GM23338 (cell line): ENCODE results near the gene PBXIP1.

Experiments
- CREB1 ChIP-seq: fragments of 250-450 bp; sonication (Bioruptor Pico); IDR thresholded peaks from 2 replicates; pipeline ENCODE4 v1.5.0; 2020; ENCODE audit warnings: low read depth, mild to moderate bottlenecking, moderate library complexity
- CTCF ChIP-seq, 2 experiments: fragments of 200-600 bp in 1 of 2; sonication (generic) in 1 of 2; conservative IDR thresholded peaks; 2 replicates each; pipeline versions ENCODE4 v1.5.1 to v1.6.1; 2016 to 2017; ENCODE audit warnings: antibody characterized with exemption in 2 of 2, low read depth in 2 of 2, mild to moderate bottlenecking in 2 of 2, moderate library complexity in 1 of 2
- EZH2 ChIP-seq: fragments of 200-600 bp; sonication (generic); IDR thresholded peaks from one replicate; pipeline ENCODE4 v1.8.0; 2017; ENCODE audit warnings: antibody characterized with exemption, mild to moderate bottlenecking, low read depth; ENCODE audit not compliant: unreplicated experiment
- EZH2phosphoT487 ChIP-seq: fragments of 200-600 bp; sonication (generic); IDR thresholded peaks from one replicate; pipeline ENCODE4 v1.8.1; 2018; ENCODE audit warnings: antibody characterized with exemption; ENCODE audit not compliant: unreplicated experiment
- NANOG ChIP-seq: IDR thresholded peaks from 2 replicates; pipeline ENCODE4 v1.6.1; 2016; ENCODE audit warnings: antibody characterized with exemption, borderline replicate concordance
- POLR2AphosphoS5 ChIP-seq: IDR thresholded peaks from 2 replicates; pipeline ENCODE4 v1.6.1; 2016; ENCODE audit warnings: antibody characterized with exemption, low read depth
- STAT1 ChIP-seq: IDR thresholded peaks from one replicate; pipeline ENCODE4 v1.6.1; 2016; ENCODE audit warnings: antibody characterized with exemption; ENCODE audit not compliant: unreplicated experiment
- ZNF331 ChIP-seq: fragments of 250-450 bp; sonication (Bioruptor Pico); IDR thresholded peaks from 2 replicates; pipeline ENCODE4 v1.5.0; 2020; ENCODE audit warnings: low read depth, mild to moderate bottlenecking, moderate library complexity
- TF ChIP-seq, protein P1 (sequence below): IDR thresholded peaks from one replicate; pipeline ENCODE4 v1.6.1; 2018; ENCODE audit warnings: antibody characterized with exemption; ENCODE audit not compliant: unreplicated experiment

- no peak for TF ChIP-seq CREB1
- no peak for TF ChIP-seq CTCF (conservative IDR thresholded peaks at IDR 0.05; ENCODE audit: low read depth in 2 of 2)
- no peak for TF ChIP-seq EZH2
- TF ChIP-seq, protein P1, sequence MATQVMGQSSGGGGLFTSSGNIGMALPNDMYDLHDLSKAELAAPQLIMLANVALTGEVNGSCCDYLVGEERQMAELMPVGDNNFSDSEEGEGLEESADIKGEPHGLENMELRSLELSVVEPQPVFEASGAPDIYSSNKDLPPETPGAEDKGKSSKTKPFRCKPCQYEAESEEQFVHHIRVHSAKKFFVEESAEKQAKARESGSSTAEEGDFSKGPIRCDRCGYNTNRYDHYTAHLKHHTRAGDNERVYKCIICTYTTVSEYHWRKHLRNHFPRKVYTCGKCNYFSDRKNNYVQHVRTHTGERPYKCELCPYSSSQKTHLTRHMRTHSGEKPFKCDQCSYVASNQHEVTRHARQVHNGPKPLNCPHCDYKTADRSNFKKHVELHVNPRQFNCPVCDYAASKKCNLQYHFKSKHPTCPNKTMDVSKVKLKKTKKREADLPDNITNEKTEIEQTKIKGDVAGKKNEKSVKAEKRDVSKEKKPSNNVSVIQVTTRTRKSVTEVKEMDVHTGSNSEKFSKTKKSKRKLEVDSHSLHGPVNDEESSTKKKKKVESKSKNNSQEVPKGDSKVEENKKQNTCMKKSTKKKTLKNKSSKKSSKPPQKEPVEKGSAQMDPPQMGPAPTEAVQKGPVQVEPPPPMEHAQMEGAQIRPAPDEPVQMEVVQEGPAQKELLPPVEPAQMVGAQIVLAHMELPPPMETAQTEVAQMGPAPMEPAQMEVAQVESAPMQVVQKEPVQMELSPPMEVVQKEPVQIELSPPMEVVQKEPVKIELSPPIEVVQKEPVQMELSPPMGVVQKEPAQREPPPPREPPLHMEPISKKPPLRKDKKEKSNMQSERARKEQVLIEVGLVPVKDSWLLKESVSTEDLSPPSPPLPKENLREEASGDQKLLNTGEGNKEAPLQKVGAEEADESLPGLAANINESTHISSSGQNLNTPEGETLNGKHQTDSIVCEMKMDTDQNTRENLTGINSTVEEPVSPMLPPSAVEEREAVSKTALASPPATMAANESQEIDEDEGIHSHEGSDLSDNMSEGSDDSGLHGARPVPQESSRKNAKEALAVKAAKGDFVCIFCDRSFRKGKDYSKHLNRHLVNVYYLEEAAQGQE, result no peak
- TF ChIP-seq EZH2phosphoT487, result no peak
- no peak for TF ChIP-seq POLR2AphosphoS5
- no peak for TF ChIP-seq ZNF331 (CRISPR knock-in tag)
- TF ChIP-seq NANOG, result no peak
- no peak for TF ChIP-seq STAT1
Observed at GRCh38 chr1:154908937-154909336, 47.0 kb downstream of the PBXIP1 start.
